WTC11 (cell line): Measurements from ENCODE around the gene PARD3B. TPM values are rescaled to one million over a fixed set of nuclear protein-coding genes. Genes with fewer than 3 reads are reported as not detected.

ENCODE experiments used
- ATAC-seq: fragments of 200-7000 bp; cut with Tn5 transposase; 2 replicates; pipeline ENCODE4 v1.10.0; 2021; ENCODE audit warnings: mild to moderate bottlenecking, moderate library complexity
- CTCF ChIA-PET: fragments of 300-600 bp; sonication (Branson Sonifier 250); formaldehyde crosslinking; loops from one replicate; lab custom pipeline; 2021; ENCODE audit warnings: antibody characterized with exemption; lab: Charles Lee
- POLR2A ChIA-PET: fragments of 350-600 bp; sonication (Branson Sonifier 250); formaldehyde crosslinking; loops from one replicate; lab custom pipeline; 2021; ENCODE audit warnings: antibody characterized with exemption; lab: Charles Lee
- DNase-seq: peaks from one replicate; pipeline ENCODE4 v3.0.0; 2021; ENCODE audit warnings: low spot score
- H3K27ac Mint-ChIP-seq: 2 replicates; pipeline ENCODE4 v1.8.0; 2021; ENCODE audit warnings: mixed read lengths
- H3K27me3 Mint-ChIP-seq: 2 replicates; pipeline ENCODE4 v1.8.0; 2021; ENCODE audit warnings: low read depth, mild to moderate bottlenecking, moderate library complexity, mixed read lengths
- H3K36me3 Mint-ChIP-seq: 2 replicates; pipeline ENCODE4 v1.8.0; 2021; ENCODE audit warnings: mixed read lengths
- H3K4me1 Mint-ChIP-seq: 2 replicates; pipeline ENCODE4 v1.8.0; 2022; ENCODE audit warnings: mixed read lengths
- H3K4me3 Mint-ChIP-seq: 2 replicates; pipeline ENCODE4 v1.8.0; 2021; ENCODE audit warnings: mild to moderate bottlenecking, moderate library complexity, mixed read lengths
- H3K9me3 Mint-ChIP-seq: 2 replicates; pipeline ENCODE4 v1.8.0; 2021; ENCODE audit warnings: mixed read lengths
- AFF4 ChIP-seq: sonication (generic); formaldehyde crosslinking; IDR thresholded peaks from 2 replicates; pipeline ENCODE4 v1.8.1; 2023; ENCODE audit warnings: mild to moderate bottlenecking, missing genetic modification reagents, borderline replicate concordance
- E2F1 ChIP-seq: sonication (generic); formaldehyde crosslinking; IDR thresholded peaks from 2 replicates; pipeline ENCODE4 v1.8.0; 2022; ENCODE audit warnings: mild to moderate bottlenecking, missing genetic modification reagents
- FOXP1 ChIP-seq: sonication (generic); formaldehyde crosslinking; IDR thresholded peaks from 2 replicates; pipeline ENCODE4 v1.8.0; 2022; ENCODE audit warnings: missing genetic modification reagents, mild to moderate bottlenecking, moderate library complexity, borderline replicate concordance
- FOXP4 ChIP-seq: sonication (generic); formaldehyde crosslinking; IDR thresholded peaks from 2 replicates; pipeline ENCODE4 v1.8.0; 2022; ENCODE audit warnings: mild to moderate bottlenecking, missing genetic modification reagents
- GRHL2 ChIP-seq: fragments of 250-450 bp; sonication (Bioruptor Pico); IDR thresholded peaks from 2 replicates; pipeline ENCODE4 v1.8.0; 2022; ENCODE audit warnings: mild to moderate bottlenecking, moderate library complexity; ENCODE audit not compliant: insufficient replicate concordance, severe bottlenecking
- HMGA2 ChIP-seq: fragments of 250-450 bp; sonication (Bioruptor Pico); IDR thresholded peaks from 2 replicates; pipeline ENCODE4 v1.4.0; 2021; ENCODE audit warnings: mild to moderate bottlenecking, moderate library complexity
- IRF2 ChIP-seq: sonication (generic); formaldehyde crosslinking; IDR thresholded peaks from 2 replicates; pipeline ENCODE4 v1.8.0; 2022; ENCODE audit warnings: low read depth, missing genetic modification reagents, borderline replicate concordance
- NFATC4 ChIP-seq: fragments of 250-450 bp; sonication (Bioruptor Pico); IDR thresholded peaks from 2 replicates; pipeline ENCODE4 v1.9.0; 2021; ENCODE audit warnings: mild to moderate bottlenecking
- OVOL2 ChIP-seq: fragments of 250-450 bp; sonication (Bioruptor Pico); IDR thresholded peaks from 2 replicates; pipeline ENCODE4 v1.9.0; 2021; ENCODE audit warnings: mild to moderate bottlenecking, borderline replicate concordance
- PRRX2 ChIP-seq: fragments of 250-450 bp; sonication (Bioruptor Pico); IDR thresholded peaks from 2 replicates; pipeline ENCODE4 v1.8.0; 2021; ENCODE audit warnings: mild to moderate bottlenecking
- SMAD4 ChIP-seq: sonication (generic); formaldehyde crosslinking; IDR thresholded peaks from 2 replicates; pipeline ENCODE4 v1.8.0; 2022; ENCODE audit warnings: mild to moderate bottlenecking, missing genetic modification reagents
- SP1 ChIP-seq: sonication (generic); formaldehyde crosslinking; conservative IDR thresholded peaks from 2 replicates; pipeline ENCODE4 v1.8.1; 2022; ENCODE audit warnings: missing genetic modification reagents
- ZBTB21 ChIP-seq: sonication (generic); formaldehyde crosslinking; IDR thresholded peaks from 2 replicates; pipeline ENCODE4 v1.8.1; 2023; ENCODE audit warnings: mild to moderate bottlenecking, missing genetic modification reagents, borderline replicate concordance
- ZNF396 ChIP-seq: fragments of 250-450 bp; sonication (Bioruptor Pico); IDR thresholded peaks from 2 replicates; pipeline ENCODE4 v1.8.0; 2021; ENCODE audit warnings: mild to moderate bottlenecking, moderate library complexity, borderline replicate concordance
- ZNF423 ChIP-seq: fragments of 250-450 bp; sonication (Bioruptor Pico); IDR thresholded peaks from 2 replicates; pipeline ENCODE4 v2.1.2; 2022; ENCODE audit warnings: mild to moderate bottlenecking, moderate library complexity
- total RNA-seq: library from RNA; stranded (reverse); gene quantifications from 3 replicates; pipeline ENCODE4 v1.2.3, GENCODE V29; 2021
- TF ChIP-seq, protein P1 (sequence below): sonication (generic); formaldehyde crosslinking; IDR thresholded peaks from 2 replicates; pipeline ENCODE4 v1.8.1; 2023; ENCODE audit warnings: mild to moderate bottlenecking, missing genetic modification reagents
- TF ChIP-seq, protein P2 (sequence below): sonication (generic); formaldehyde crosslinking; IDR thresholded peaks from 2 replicates; pipeline ENCODE4 v1.8.1; 2023; ENCODE audit warnings: mild to moderate bottlenecking, missing genetic modification reagents, moderate library complexity
- TF ChIP-seq, protein P3 (sequence below): sonication (generic); formaldehyde crosslinking; IDR thresholded peaks from 2 replicates; pipeline ENCODE4 v1.8.1; 2023; ENCODE audit warnings: mild to moderate bottlenecking, moderate library complexity, missing genetic modification reagents
- TF ChIP-seq, protein P4 (sequence below): fragments of 250-450 bp; sonication (Bioruptor Pico); conservative IDR thresholded peaks from 2 replicates; pipeline ENCODE4 v1.9.0; 2021; ENCODE audit warnings: mild to moderate bottlenecking

The PARD3B gene
- total RNA-seq, 1 experiment from 2014 or later, result 5.6 TPM

DNA sequence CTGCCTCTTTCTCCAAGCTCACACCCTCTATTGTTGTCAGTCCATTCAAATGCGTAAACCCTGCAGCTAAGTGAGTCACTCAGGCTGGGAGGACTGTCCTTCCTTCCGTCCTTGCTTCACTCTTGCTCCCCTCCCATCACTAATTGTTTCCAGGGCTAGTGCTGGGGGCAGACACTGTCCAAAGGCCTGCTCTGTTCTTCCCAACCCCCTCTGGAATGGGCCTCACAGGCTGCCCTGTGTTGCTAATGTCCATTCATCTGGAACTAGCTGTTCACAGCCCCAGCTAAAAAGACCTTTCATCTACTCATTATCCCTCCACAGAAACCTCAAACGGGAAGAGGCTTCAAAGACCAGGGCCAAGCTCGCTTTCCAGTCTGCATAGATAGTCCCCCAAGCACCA, 1105.2 kb downstream of the PARD3B start:
- CTCF ChIA-PET, result interaction anchor here (0.6 to 1.1 kb wide), 3 partner anchors 10 to 481 kb away, joined by 3 to 5 read pairs (median 4); no protein-coding TSS in a partner anchor
- Mint-ChIP-seq H3K27me3 (peaks cover 3% of the 10 kb centered on the region), H3K4me1 (peaks cover 38% of the 10 kb centered on the region)
- no peak for TF ChIP-seq E2F1 (CRISPR knock-in tag)
- TF ChIP-seq, protein P1, sequence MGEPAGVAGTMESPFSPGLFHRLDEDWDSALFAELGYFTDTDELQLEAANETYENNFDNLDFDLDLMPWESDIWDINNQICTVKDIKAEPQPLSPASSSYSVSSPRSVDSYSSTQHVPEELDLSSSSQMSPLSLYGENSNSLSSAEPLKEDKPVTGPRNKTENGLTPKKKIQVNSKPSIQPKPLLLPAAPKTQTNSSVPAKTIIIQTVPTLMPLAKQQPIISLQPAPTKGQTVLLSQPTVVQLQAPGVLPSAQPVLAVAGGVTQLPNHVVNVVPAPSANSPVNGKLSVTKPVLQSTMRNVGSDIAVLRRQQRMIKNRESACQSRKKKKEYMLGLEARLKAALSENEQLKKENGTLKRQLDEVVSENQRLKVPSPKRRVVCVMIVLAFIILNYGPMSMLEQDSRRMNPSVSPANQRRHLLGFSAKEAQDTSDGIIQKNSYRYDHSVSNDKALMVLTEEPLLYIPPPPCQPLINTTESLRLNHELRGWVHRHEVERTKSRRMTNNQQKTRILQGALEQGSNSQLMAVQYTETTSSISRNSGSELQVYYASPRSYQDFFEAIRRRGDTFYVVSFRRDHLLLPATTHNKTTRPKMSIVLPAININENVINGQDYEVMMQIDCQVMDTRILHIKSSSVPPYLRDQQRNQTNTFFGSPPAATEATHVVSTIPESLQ (CRISPR knock-in tag), result no peak
- TF ChIP-seq SP1 (CRISPR knock-in tag), result no peak
- TF ChIP-seq, protein P2, sequence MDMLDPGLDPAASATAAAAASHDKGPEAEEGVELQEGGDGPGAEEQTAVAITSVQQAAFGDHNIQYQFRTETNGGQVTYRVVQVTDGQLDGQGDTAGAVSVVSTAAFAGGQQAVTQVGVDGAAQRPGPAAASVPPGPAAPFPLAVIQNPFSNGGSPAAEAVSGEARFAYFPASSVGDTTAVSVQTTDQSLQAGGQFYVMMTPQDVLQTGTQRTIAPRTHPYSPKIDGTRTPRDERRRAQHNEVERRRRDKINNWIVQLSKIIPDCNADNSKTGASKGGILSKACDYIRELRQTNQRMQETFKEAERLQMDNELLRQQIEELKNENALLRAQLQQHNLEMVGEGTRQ (CRISPR knock-in tag), result no peak
- 0 out of 2 replicates have a peak, but pooled peaks have one; percentile 14 for TF ChIP-seq PRRX2 (CRISPR knock-in tag)
- no peak for TF ChIP-seq FOXP4 (CRISPR knock-in tag)
- no peak for TF ChIP-seq ZBTB21 (CRISPR knock-in tag)
- no peak for TF ChIP-seq ZNF396 (CRISPR knock-in tag)
- TF ChIP-seq AFF4 (CRISPR knock-in tag), result 0 out of 2 replicates have a peak, but pooled peaks have one; percentile 67
- TF ChIP-seq, all 79 proteins: peak for 2
- Mint-ChIP-seq H3K36me3 (no peaks in the 10 kb centered on the region), H3K4me3 (no peak overlapping the region), H3K27ac (peak overlapping the region; percentile 83), H3K9me3 (peaks cover 8% of the 10 kb centered on the region)
- DNase-seq, result peak; percentile 15
- ATAC-seq, result peak; percentile 95
- POLR2A ChIA-PET, result no interaction called here

- peaks cover 3% of the 10 kb centered on the region for H3K27me3 Mint-ChIP-seq
- DNase-seq (no peak), ATAC-seq (no peak)
- CTCF ChIA-PET, result interaction anchor here (1.0 to 1.1 kb wide), 2 partner anchors 8 to 25 kb away, joined by 5 to 7 read pairs; no protein-coding TSS in a partner anchor
- H3K27ac Mint-ChIP-seq, result no peak overlapping the region
- H3K4me3 Mint-ChIP-seq, result no peak overlapping the region
- no peaks in the 10 kb centered on the region for H3K36me3 Mint-ChIP-seq
- H3K9me3 Mint-ChIP-seq, result peaks cover 8% of the 10 kb centered on the region
- peaks cover 37% of the 10 kb centered on the region for H3K4me1 Mint-ChIP-seq
- POLR2A ChIA-PET, result no interaction called here
- TF ChIP-seq OVOL2 (CRISPR knock-in tag) (no peak), IRF2 (CRISPR knock-in tag) (no peak), HMGA2 (no peak), SMAD4 (CRISPR knock-in tag) (no peak), ZNF423 (CRISPR knock-in tag) (no peak), FOXP1 (CRISPR knock-in tag) (no peak), NFATC4 (no peak), GRHL2 (CRISPR knock-in tag) (no peak)
- TF ChIP-seq, protein P3, sequence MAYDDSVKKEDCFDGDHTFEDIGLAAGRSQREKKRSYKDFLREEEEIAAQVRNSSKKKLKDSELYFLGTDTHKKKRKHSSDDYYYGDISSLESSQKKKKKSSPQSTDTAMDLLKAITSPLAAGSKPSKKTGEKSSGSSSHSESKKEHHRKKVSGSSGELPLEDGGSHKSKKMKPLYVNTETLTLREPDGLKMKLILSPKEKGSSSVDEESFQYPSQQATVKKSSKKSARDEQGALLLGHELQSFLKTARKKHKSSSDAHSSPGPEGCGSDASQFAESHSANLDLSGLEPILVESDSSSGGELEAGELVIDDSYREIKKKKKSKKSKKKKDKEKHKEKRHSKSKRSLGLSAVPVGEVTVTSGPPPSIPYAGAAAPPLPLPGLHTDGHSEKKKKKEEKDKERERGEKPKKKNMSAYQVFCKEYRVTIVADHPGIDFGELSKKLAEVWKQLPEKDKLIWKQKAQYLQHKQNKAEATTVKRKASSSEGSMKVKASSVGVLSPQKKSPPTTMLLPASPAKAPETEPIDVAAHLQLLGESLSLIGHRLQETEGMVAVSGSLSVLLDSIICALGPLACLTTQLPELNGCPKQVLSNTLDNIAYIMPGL (CRISPR knock-in tag), result no peak
- TF ChIP-seq, protein P4, sequence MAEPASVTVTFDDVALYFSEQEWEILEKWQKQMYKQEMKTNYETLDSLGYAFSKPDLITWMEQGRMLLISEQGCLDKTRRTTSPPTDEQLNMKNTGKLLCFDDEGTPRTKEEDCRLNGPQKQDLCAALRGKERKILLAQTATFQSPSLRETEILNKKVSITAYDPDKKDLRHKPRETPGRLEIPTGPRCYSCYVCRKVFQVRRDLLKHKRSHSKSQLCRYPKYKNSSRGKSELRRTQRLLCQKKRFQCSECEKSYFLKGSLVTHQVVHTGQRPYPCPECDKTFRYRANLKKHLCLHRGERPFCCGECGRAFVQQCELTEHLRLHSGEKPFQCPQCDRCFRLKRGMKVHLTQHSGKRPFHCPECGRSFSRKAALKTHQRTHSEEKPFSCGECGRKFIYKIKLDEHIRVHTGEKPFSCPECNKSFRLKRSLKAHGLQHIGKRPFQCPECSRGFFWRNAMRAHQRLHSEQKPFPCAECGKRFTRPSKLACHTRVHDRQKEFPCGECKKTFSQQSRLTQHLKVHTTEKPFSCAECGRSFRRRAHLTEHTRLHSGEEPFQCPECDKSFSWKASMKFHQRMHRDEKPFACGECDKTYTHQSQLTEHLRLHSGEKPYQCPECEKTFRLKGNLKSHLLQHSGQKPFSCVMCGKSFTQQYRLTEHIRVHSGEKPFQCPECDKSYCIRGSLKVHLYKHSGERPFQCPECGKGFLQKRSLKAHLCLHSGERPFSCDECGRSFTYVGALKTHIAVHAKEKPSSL (CRISPR knock-in tag), result no peak
Measured at GRCh38 chr2:205650931-205651330, 1105.7 kb downstream of the PARD3B start.
